SK-N-SH (cell line): ENCODE data around the gene EPOP.

ENCODE experiments used
- CTCF ChIP-seq: fragments of 200-600 bp; sonication (generic); IDR thresholded peaks from 2 replicates; pipeline ENCODE4 v1.6.1; 2017; ENCODE audit warnings: antibody characterized with exemption, mild to moderate bottlenecking, moderate library complexity
- NFIC ChIP-seq: IDR thresholded peaks from 2 replicates; pipeline ENCODE4 v1.4.0; 2012; ENCODE audit warnings: borderline replicate concordance
- RCOR1 ChIP-seq: fragments of 150-350 bp; IDR thresholded peaks from 2 replicates; pipeline ENCODE4 v1.6.1; 2017; ENCODE audit warnings: antibody characterized with exemption, low read length

GRCh38 chr17:38719943-38720641 lies 45.3 kb upstream of the EPOP start:
- no peak for TF ChIP-seq CTCF
- no peak for TF ChIP-seq NFIC
- TF ChIP-seq RCOR1 = no peak
